ENCODE data around the gene TRHDE.
"Not testable (repeated sequence)": the region's sequence is repeated elsewhere in the genome, so short reads cannot be mapped to it uniquely, and the experiment has no call there.

TRHDE gene

DNA sequence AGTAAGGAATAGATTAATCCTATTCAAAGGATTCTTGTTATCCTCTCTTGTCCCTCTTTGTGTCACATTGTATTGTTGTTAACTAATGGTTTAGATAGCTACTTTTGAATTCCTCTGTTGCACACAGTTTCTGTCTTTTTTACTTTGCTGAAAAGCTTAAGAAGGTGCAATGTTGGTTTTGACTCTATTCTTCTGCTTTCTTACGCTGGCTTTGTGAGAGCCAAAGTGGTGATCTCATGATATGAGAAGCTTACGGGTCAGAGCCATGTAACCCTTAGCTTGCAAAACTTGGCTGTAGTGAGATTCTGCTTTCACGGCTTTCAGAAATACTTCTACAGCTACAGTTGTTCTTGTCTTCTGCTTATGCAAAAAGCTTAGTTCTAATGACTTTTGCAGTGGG, 239.7 kb downstream of the TRHDE start:
- no peak for DNase-seq (ENCODE audit: low read depth in 2 of 2)

DNA sequence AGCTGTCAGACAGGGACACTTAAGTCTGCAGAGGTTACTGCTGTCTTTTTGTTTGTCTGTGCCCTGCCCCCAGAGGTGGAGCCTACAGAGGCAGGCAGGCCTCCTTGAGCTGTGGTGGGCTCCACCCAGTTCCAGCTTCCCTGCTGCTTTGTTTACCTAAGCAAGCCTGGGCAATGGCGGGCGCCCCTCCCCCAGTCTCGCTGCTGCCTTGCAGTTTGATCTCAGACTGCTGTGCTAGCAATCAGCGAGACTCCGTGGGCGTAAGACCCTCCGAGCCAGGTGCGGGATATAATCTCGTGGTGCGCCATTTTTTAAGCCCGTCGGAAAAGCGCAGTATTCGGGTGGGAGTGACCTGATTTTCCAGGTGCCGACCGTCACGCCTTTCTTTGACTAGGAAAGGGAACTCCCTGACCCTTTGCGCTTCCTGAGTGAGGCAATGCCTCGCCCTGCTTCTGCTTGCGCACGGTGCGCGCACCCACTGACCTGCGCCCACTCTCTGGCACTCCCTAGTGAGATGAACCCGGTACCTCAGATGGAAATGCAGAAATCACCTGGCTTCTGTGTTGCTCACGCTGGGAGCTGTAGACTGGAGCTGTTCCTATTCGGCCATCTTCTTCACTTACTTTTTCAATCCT, 248.0 kb downstream of the TRHDE start:
- not testable (repeated sequence) for DNase-seq (ENCODE audit: low read depth in 2 of 2)

DNA sequence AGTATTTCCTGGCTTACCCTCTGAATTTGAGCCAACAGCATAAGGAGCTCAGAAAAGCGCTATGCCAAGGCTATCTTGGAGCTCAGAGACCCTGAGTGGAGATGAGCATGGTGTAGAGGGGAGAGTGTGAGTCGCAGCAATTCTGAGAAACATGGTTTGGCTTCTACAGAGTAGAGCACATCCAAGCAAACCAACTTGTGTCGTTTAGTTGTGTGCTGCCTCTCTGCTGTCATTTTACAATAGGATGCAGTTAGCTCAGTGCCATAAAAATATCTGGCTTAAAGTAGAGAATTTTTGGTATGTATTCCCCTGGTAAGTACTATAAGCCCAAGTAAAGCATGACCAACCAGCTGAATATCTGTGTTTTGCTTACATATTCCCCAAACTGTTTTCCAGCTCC, 249.2 kb downstream of the TRHDE start:
- no peak for DNase-seq (ENCODE audit: low read depth in 2 of 2)

DNA sequence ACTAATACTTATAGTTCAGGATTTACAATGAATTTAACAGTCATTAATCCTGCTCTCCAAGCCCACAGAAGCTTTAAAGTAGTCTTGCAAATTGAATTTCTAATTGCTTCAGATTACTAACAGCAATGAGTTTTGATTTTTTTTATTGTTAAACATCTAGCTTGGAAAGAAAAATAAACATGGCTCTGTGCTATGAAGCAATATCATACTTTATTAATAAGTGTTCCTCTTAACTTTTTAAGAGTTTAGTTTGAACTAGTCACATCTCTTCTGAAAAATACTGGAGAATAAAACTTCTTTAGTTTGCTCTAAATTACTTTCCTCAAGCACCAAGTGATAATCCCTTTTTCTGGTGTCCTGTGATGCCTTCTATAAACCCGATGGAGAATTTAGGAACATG, 250.2 kb downstream of the TRHDE start:
- no peak for DNase-seq (ENCODE audit: low read depth in 2 of 2)

DNA sequence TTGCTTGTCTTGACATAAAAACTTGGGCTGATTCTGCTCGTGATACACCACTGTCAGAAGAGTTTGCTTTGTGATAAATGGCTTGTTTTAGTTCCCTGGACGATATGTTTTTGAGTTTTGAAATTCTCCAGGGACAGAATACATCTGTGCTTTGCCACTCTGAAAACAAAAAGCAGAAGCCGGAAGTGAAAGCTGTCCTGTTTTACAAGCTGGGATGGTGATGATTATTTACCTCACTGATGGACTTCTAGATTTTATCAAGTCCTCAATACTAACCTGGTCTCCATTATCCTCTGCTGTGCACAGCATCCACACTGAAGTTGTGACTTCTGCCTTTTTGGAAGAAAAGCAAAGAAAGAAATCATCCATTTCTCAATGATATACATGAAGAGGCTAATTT, 251.6 kb downstream of the TRHDE start:
- no peak for DNase-seq (ENCODE audit: low read depth in 2 of 2)

DNA sequence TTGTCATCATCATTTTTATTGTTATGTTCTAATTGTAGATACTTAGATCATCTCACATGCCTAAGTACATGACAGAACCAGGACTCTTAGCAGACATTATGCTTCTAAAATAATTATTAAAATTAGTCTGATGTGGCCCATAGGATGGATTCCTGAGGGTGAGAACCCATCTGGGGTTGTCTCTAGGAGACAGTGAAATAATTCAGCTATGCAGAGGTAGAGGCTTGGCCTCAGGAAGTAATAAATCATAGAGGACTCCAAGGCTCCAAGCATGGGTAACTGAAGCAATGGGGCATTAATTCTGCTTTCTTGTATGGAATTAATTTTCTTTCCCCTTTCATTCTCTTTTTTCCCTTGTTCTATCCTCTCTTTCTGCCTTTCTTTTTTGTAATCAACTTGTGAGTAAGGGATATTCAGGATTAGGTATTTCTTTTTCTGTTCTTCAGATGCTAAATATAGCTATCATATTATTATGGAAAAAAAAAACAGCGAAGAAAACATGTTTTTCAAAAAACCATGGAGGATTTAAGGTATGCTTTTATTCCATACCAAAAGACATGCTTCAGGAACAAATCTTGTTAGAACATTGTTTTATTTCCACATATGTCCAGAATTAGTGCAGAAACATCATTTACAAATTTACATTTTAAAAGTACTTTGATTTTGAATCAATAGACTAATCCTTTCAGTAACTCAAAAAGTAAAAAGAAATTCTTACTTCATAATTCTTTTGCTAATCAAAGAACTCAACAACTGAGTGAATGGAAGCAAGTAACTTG, 263.2 kb downstream of the TRHDE start:
- DNase-seq (ENCODE audit: low read depth in 2 of 2): no peak

DNA sequence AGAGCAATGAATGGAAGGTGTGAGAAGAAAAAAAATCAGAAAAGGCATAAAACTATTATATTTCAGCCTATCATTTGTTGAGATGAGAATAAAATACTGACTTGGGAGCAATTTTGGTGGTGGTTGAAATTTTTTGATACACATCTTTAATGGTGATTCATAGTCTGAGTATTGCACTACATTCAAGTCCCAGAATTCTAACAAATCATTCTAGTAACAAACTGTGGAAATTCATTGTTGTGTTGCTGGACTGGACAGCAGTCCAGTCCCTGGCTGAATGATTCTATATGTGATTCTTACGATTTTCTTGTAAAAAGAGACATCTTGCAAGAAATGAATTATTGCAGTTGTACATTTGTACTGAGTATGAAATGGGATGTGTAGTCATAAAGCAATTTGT, 268.6 kb downstream of the TRHDE start:
- no peak for DNase-seq (ENCODE audit: low read depth in 2 of 2)

DNA sequence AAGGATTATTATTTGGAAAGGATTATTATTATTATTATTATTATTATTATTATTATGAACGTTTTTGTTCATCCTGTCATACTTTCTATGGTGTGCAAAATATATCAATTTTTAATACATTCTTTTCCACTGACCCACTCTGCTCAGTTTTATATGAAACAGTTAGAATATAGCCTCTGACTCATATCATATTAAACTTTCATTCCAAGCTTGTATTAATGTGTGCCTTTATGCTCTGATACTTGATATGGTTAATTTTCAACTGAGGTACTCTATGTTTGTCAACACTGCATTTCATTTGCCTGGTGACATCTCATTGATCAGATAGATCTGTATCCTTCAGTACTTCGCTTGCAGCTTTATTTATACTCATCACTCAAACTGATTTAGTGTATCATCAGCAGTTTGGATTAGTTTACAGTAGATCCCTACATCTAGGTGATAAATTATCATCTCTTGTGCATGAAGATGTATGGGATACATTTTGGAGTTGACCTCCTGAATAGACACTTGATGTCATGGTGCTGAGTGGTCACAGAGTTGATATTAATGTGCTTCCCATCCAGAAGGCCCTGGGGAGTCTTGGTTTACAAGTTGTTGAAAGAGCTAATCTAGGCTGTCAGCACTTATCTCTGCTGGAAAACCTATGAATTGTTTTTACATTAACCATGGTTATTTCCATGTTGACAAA, 271.8 kb downstream of the TRHDE start:
- no peak for DNase-seq (ENCODE audit: low read depth in 2 of 2)

DNA sequence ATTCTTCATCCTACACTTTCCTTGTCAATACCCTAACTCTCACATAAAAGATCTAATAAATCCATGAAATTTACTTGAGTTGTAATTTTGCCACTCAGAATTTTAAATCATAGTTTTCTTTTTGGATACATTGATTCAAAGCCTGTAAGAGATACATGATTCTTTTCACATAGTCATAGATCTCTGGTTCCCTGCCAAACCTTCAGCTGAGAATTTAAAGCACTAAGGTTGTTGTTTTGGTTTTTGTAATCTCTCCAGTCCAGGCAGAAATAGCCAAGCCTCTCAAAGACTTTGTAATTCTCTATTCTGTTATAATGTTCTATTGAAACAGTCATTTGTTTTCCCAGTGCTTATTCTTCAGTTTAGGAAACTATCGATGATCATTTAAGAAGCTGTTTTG, 273.9 kb downstream of the TRHDE start:
- DNase-seq (ENCODE audit: low read depth in 2 of 2): no peak

DNA sequence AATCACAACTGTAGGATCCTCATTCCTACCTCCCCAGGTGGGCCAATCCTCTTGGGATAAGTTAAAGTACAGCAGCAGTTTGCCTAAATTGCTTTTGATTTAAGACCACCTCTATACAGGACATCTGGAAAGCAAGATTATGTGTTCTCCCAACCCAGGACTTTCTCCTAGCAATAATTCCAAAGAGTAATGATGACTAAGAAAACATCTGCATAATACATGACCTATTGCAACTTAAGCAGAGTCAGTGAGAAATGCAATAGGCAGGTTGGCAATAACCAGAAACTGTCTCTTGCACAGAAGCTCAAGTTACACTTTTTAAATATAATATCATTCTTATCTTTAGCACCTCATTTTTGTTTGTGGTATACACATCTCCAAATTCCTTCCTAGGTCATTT, 275.4 kb downstream of the TRHDE start:
- DNase-seq (ENCODE audit: low read depth in 2 of 2): no peak

DNA sequence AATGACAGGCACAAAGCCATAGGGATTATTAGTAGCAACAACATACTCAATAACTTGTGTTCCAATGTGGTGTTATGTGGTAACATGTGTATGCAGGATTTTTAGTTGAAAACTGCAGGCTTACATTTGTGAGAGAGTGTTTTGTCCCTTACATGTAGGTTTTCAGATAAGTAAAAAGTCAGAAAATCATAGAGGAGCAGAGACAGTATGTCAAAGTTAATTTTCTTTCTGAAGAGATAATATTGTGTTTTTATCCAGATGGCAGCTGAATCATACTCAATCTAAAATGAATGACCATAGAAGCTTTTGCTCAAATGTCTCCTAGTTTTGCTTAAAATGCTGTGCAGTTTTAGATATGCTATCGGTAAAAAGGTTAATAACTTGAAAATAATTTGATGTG, 277.0 kb downstream of the TRHDE start:
- DNase-seq (ENCODE audit: low read depth in 2 of 2): no peak

DNA sequence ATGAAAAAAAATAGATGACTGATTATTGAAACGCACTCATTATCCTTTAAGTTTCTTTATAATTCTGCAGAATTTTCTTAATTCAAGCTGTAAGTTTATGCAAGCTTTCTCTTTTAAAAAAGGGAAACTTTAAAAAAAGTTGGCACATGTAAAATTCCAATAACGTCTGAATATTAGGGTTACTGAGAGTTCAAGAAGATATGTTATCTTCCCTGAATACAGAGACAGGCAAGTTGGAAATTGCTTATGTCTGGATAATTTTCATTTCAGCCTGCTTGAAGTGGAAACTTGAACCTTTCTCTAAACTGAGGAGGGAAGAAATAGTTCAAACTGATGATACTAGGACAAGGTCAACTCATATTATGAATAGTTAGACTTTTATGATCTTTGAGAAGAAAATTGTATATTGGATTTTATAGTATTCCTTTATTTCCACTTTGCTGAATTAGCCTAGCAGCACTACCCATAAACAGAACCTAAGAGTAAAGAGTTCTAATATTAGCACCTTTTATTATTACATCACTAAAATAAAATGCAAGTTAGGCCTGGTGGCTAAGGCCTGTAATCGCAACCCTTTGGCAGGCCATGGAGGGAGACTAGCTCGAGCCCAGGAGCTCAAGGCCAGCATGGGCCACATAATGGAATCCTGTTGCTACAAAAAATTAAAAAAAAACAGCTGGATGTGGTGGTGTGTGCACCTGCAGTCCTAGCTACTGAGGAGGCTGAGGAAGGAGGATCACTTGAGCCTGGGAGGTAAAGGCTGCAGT, 288.0 kb downstream of the TRHDE start:
- DNase-seq (ENCODE audit: low read depth in 2 of 2): no peak

DNA sequence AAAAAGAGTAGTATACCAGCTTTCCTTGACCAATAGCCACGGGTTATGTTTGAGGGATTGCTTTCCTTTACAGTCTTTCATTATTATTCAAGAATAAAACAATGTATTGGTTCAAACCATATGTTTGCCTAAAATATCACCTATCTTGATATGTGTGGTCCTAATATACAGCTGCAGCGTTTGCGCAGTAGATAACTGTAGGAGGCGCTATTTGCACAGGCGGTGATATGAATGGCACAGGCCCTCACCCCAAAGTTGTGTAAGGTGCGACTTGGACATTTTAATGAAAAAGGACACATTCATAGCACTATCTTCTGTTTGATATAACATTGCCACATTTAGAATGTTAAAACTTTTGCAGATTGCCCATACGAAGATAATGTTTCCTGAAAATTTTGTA, 298.4 kb downstream of the TRHDE start:
- no peak for DNase-seq (ENCODE audit: low read depth in 2 of 2)

DNA sequence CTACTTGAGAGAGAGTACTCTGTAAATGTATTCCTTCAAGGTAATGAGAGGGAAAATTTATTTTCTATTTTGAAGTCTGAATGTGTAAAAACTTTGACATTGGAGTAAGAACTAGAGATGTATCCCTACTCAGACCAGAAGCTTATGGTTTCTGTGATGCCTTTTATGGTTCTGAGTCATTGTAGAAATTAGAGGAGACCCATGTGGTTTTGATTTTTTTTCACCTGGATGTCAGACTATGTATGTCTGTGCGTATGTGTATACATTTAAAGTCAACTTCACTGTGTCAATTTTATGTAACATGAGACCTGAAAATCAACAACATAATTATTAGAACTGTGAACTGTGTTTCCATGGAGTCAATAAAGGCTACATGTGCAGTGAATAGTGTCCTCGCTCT, 302.0 kb downstream of the TRHDE start:
- no peak for DNase-seq (ENCODE audit: low read depth in 2 of 2)

DNA sequence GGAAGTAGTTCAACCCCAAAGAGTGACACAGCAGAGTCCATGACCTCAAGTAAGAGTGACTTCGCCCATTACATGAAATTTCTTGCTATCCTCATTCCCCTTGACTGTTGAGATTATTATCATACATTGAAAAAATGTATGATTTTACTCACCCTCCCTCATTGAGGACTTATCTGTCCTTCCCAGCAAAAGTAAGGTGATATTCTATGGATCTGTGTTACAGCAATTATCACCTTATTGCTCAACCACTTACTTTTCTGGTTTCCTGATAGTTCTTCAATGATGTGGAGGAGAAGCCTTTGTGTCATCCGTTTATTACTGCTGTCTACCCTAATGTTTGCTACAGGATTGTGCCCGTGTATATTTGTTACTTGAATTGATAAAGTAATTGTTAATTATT, 306.2 kb downstream of the TRHDE start:
- DNase-seq (ENCODE audit: low read depth in 2 of 2): no peak

DNA sequence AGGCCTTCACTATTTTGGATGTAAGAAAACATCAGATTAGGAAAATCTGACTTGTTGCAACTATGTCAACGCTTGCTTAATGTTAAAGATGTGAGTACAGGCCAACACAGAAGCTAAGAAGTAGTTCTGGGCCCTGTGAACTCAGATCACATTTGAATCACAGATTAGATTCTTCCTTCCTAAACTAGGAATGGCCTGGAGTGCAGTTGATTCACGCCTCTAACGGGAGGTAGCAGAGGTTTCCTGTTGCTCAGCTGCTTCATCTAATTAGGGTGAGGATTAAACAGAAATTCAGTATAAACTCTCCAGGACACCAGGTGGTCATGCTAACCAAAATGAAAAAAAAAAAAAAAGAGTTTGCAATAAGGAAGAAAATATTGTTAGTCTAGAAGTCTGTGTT, 314.3 kb downstream of the TRHDE start:
- no peak for DNase-seq (ENCODE audit: low read depth in 2 of 2)

DNA sequence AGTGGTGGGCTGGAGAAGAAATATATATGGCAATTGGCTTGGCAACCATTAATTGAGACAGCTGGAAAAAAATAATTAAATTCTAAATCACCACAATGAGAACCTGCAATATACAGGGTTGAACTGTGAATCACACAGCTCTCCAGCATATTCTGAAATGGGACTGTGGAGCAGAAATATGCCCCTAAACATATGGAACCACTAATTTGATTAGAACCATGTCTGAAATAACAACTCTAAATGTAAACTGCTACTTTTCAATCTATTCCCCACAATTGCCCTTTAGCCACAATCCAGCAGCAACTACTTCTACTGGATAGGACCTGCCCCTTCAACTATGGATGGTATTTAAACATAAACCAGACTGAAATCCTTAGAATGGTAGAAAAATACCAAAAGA, 330.4 kb downstream of the TRHDE start:
- DNase-seq (ENCODE audit: low read depth in 2 of 2): no peak

DNA sequence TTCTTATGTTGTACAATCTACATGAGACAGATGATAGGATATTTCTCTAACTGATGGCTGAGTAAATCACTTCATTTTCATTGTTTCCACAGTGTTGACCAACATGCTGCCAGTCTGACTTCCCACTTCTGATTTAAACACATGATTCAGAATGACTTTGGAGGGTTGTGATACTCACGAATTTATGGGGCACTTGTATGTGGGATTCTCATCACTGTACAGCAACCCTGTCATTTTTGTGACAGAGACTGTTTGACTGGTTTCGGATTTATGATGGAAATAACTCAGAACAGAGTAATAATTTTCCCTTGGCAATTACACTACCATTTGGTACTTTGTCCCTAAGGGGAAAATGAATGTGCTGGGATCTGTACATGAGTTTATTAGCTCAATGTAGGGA, 333.8 kb downstream of the TRHDE start:
- no peak for DNase-seq (ENCODE audit: low read depth in 2 of 2)

DNA sequence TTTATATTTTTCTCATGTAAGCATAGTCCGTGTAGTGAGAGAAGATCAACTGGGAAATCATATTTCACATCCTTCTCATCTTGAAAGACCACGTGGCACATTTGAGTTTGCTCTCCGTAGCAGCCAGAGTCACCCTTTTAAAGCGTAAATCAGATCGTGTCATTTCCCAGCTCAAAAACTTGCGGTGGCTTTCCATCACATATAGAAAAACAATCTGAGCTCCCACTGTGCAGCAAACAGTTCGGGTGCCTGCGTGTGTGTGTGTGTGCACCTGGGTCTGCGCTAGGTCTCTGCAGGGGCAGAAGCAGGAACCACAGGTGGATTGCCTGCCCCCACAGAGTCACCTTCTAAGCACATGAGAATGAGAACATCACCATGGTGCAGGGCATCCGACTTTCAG, 338.2 kb downstream of the TRHDE start:
- no peak for DNase-seq (ENCODE audit: low read depth in 2 of 2)

DNA sequence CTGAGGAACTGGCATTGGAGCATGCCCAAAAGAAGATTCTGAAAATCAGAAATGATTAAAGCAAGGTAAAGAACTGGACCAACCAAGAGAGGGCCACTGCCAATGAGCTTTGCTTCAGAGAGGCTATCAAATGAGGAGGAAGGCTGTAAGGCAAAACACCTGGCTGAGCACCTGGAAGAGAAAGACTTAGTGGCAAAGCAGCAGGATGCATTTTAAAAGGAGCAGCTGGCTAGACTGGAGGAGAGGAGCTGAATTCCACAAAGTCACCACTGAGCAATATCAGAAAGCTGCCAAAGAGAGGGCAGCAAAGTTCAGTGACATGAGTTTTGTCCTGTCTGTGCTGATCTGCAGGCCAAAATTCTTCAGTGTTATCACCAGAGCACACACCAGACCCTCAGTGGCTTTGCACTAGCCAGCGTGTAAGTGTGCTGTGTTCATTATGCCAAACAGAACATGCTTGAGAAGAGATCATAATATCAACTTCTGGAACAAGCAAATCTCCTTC, 338.7 kb downstream of the TRHDE start:
- no peak for DNase-seq (ENCODE audit: low read depth in 2 of 2)

DNA sequence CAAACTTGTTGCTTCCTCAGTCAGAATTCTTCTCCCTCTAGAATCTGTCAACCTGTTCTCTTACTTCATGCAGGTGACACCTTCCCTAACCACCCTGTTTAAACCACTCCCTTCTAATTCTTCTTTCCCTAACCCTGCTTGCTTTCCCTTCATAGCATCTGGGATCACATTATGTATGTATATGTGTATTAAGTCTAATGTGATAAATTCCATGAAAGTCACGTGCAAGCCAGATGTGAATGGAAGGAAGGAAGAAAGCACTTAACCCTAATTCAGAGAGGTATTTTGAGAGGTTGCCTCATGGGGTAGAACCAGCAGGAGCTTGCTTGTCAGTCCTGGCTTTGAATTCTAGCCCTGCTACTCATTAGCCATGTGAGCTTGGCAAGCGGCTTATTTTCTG, 340.0 kb downstream of the TRHDE start:
- DNase-seq (ENCODE audit: low read depth in 2 of 2): no peak

DNA sequence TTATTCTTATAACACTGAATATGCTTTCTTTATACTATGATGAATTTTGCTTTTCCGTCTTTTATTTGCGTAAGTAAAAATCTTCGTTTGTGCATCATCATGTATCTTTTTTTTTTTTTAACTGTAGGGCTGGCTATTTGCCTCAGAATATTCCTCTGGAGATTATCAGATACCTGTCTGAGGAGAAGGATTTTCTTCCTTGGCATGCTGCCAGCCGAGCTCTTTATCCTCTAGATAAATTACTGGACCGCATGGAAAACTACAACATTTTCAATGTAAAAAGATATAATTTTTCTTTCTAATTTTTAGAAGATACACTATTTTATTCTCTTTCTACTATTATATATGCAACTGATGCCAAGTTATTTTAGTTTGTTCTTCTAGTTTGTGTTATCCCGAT, 346.6 kb downstream of the TRHDE start:
- DNase-seq (ENCODE audit: low read depth in 2 of 2): no peak
